Liver (tissue), 9 donors: Measurements from ENCODE around the gene CMTM6. TPM values are rescaled to one million over a fixed set of nuclear protein-coding genes. Genes with fewer than 3 reads are reported as not detected.
A peak's percentile ranks its signal among the peaks of the same experiment; 100 is the strongest.

ENCODE experiments used
- DNase-seq: peaks from one replicate; pipeline ENCODE4 v3.0.0-alpha.2; 2017; ENCODE audit warnings: low spot score
- H3K27ac ChIP-seq, 2 donors: one replicate each; pipeline ENCODE4 v1.7.0; 2013; ENCODE audit warnings: inconsistent platforms in 2 of 2, low read length in 2 of 2, control low read depth in 1 of 2, low read depth in 1 of 2, mild to moderate bottlenecking in 1 of 2
- H3K27me3 ChIP-seq, 4 donors: one replicate each; pipeline versions ENCODE4 v1.6.1 to v1.7.0; 2013; ENCODE audit warnings: low read length in 3 of 4, inconsistent platforms in 1 of 4, mild to moderate bottlenecking in 1 of 4, moderate library complexity in 1 of 4; ENCODE audit not compliant: control insufficient read depth in 4 of 4, insufficient read depth in 4 of 4
- H3K36me3 ChIP-seq, 4 donors: one replicate each; pipeline versions ENCODE4 v1.6.1 to v1.7.0; 2013; ENCODE audit warnings: low read length in 3 of 4, mild to moderate bottlenecking in 3 of 4, low read depth in 1 of 4, moderate library complexity in 1 of 4; ENCODE audit not compliant: control insufficient read depth in 4 of 4, insufficient read depth in 3 of 4
- H3K4me1 ChIP-seq, 4 donors: one replicate each; pipeline versions ENCODE4 v1.6.1 to v1.7.0; 2013; ENCODE audit warnings: low read length in 3 of 4, mild to moderate bottlenecking in 3 of 4, moderate library complexity in 1 of 4; ENCODE audit not compliant: control insufficient read depth in 4 of 4, insufficient read depth in 4 of 4
- H3K4me3 ChIP-seq, 3 donors: one replicate each; pipeline versions ENCODE4 v1.6.1 to v1.7.0; 2013; ENCODE audit warnings: low read length in 3 of 3, control low read depth in 1 of 3, low read depth in 1 of 3, mild to moderate bottlenecking in 1 of 3
- H3K9ac ChIP-seq, 2 donors: one replicate each; pipeline ENCODE4 v1.7.0; 2013; ENCODE audit warnings: low read length in 2 of 2, mild to moderate bottlenecking in 2 of 2, moderate library complexity in 2 of 2, control low read depth in 1 of 2, low read depth in 1 of 2
- H3K9me3 ChIP-seq, 4 donors: one replicate each; pipeline versions ENCODE4 v1.6.1 to v1.7.0; 2013; ENCODE audit warnings: low read length in 3 of 4; ENCODE audit not compliant: control insufficient read depth in 4 of 4
- ATF3 ChIP-seq: IDR thresholded peaks from 2 replicates; pipeline ENCODE4 v1.6.1; 2016; ENCODE audit warnings: antibody characterized with exemption
- CTCF ChIP-seq: fragments of 150-350 bp; IDR thresholded peaks from 2 replicates; pipeline ENCODE4 v1.5.1; 2017; ENCODE audit warnings: improper control_type of control experiment, low read depth, low read length; ENCODE audit not compliant: missing input control
- EGR1 ChIP-seq, 2 donors: IDR thresholded peaks; 2 replicates each; pipeline ENCODE4 v1.6.1; 2016 to 2018; ENCODE audit warnings: antibody characterized with exemption in 2 of 2, low read depth in 2 of 2
- FOXA1 ChIP-seq: IDR thresholded peaks from 2 replicates; pipeline ENCODE4 v1.6.1; 2016; ENCODE audit warnings: antibody characterized with exemption
- FOXA2 ChIP-seq: IDR thresholded peaks from 2 replicates; pipeline ENCODE4 v1.6.1; 2016; ENCODE audit warnings: antibody characterized with exemption
- GABPA ChIP-seq, 2 donors: IDR thresholded peaks in 1 of 2; conservative IDR thresholded peaks in 1 of 2; 2 replicates each; pipeline ENCODE4 v1.6.1; 2016; ENCODE audit warnings: antibody characterized with exemption in 2 of 2, mild to moderate bottlenecking in 1 of 2, moderate library complexity in 1 of 2
- HNF4A ChIP-seq, 2 donors: conservative IDR thresholded peaks; 2 replicates each; pipeline ENCODE4 v1.6.1; 2016; ENCODE audit warnings: antibody characterized with exemption in 2 of 2, mild to moderate bottlenecking in 2 of 2
- HNF4G ChIP-seq: IDR thresholded peaks from 2 replicates; pipeline ENCODE4 v1.6.1; 2016; ENCODE audit warnings: antibody characterized with exemption
- JUND ChIP-seq, 2 donors: IDR thresholded peaks; 2 replicates each; pipeline ENCODE4 v1.6.1; 2016; ENCODE audit warnings: antibody characterized with exemption in 2 of 2
- MAX ChIP-seq: IDR thresholded peaks from 2 replicates; pipeline ENCODE4 v1.6.1; 2016; ENCODE audit warnings: antibody characterized with exemption
- NR2F2 ChIP-seq: IDR thresholded peaks from 2 replicates; pipeline ENCODE4 v1.6.1; 2016; ENCODE audit warnings: antibody characterized with exemption
- RAD21 ChIP-seq, 2 donors: IDR thresholded peaks; 2 replicates each; pipeline ENCODE4 v1.6.1; 2016; ENCODE audit warnings: antibody characterized with exemption in 2 of 2, mild to moderate bottlenecking in 2 of 2
- REST ChIP-seq: IDR thresholded peaks from 2 replicates; pipeline ENCODE4 v1.6.1; 2016; ENCODE audit warnings: antibody characterized with exemption, mild to moderate bottlenecking
- RXRA ChIP-seq, 2 donors: IDR thresholded peaks; 2 replicates each; pipeline ENCODE4 v1.6.1; 2017 to 2018; ENCODE audit warnings: antibody characterized with exemption in 2 of 2, mild to moderate bottlenecking in 1 of 2
- SP1 ChIP-seq: IDR thresholded peaks from 2 replicates; pipeline ENCODE4 v1.6.1; 2018; ENCODE audit warnings: antibody characterized with exemption, mild to moderate bottlenecking
- TAF1 ChIP-seq: conservative IDR thresholded peaks from 2 replicates; pipeline ENCODE4 v1.6.1; 2016; ENCODE audit warnings: antibody characterized with exemption, mild to moderate bottlenecking
- YY1 ChIP-seq: IDR thresholded peaks from 2 replicates; pipeline ENCODE4 v1.6.1; 2016; ENCODE audit warnings: antibody characterized with exemption, mild to moderate bottlenecking
- ZBTB33 ChIP-seq: IDR thresholded peaks from 2 replicates; pipeline ENCODE4 v1.6.1; 2016; ENCODE audit warnings: antibody characterized with exemption
- WGBS: extraction: QIAGEN DNeasy Blood & Tissue Kit; methylation state at CpG from one replicate; pipeline ENCODE4 v1.1.7; 2013; 5-methylcytosine and 5-hydroxymethylcytosine counted together
- polyA plus RNA-seq, 2 donors: library from polyadenylated mRNA; stranded (reverse) in 1 of 2; unstranded in 1 of 2; fragments of 200-250 nt in 1 of 2; fragments of >200 nt in 1 of 2; fragmentation: Nextera tagmentation in 1 of 2; extraction: Ambion mirVana in 1 of 2; gene quantifications; one replicate each; pipeline versions ENCODE4 v1.2.1 to v1.2.3, GENCODE V29; 2013 to 2015
- total RNA-seq, 2 donors: library from RNA; depleted of rRNA; stranded (reverse); fragments of >200 nt; gene quantifications; one replicate each; pipeline ENCODE4 v1.2.3, GENCODE V29; 2014
- donor health status: healthy.
- donor health status: healthy.
- donor health status: healthy.
- donor health status: healthy.
- donor health status: healthy.

Gene CMTM6
- total and polyA plus RNA-seq, 4 donors, result 45.7 to 77.9 (median 51.8) TPM

- Histone ChIP-seq H3K36me3 (peaks cover 10 to 36% (median 22%) of the 10 kb centered on the region in 4 donors), H3K4me1 (no peaks in the 10 kb centered on the region), H3K27me3 (no peaks in the 10 kb centered on the region), H3K9me3 (no peaks in the 10 kb centered on the region), H3K9ac (no peak overlapping the region), H3K27ac (peak overlapping the region in 1 of 2 donors; percentile 41), H3K4me3 (no peak overlapping the region)
- DNase-seq, result no peak
- 85% methylated on average over 6 of the region's 6 CpGs for WGBS
- TF ChIP-seq TAF1, result no peak
- TF ChIP-seq GABPA (IDR thresholded peaks at IDR 0.05 in 1 of 2, conservative IDR thresholded peaks at IDR 0.05 in 1 of 2), result no peak
- TF ChIP-seq NR2F2, result no peak
These were observed 18.2 kb downstream of the CMTM6 start for GRCh38 chr3:32484436-32484835.

- 75% methylated on average over 1 of the region's 1 CpG for WGBS
- TF ChIP-seq ZBTB33 (no peak), FOXA1 (no peak), HNF4G (no peak), RAD21 (IDR thresholded peaks at IDR 0.05) (no peak), ATF3 (no peak), HNF4A (conservative IDR thresholded peaks at IDR 0.05) (no peak), RXRA (IDR thresholded peaks at IDR 0.05) (no peak), FOXA2 (no peak), REST (no peak), TAF1 (no peak), CTCF (no peak), EGR1 (IDR thresholded peaks at IDR 0.05; ENCODE audit: low read depth in 2 of 2) (no peak), NR2F2 (no peak), GABPA (IDR thresholded peaks at IDR 0.05 in 1 of 2, conservative IDR thresholded peaks at IDR 0.05 in 1 of 2) (no peak), YY1 (no peak), MAX (no peak), SP1 (no peak), JUND (IDR thresholded peaks at IDR 0.05) (no peak)
- H3K36me3 ChIP-seq, result peaks cover 10 to 38% (median 25%) of the 10 kb centered on the region in 4 donors
- no peaks in the 10 kb centered on the region for H3K27me3 ChIP-seq
- H3K4me1 ChIP-seq, result no peaks in the 10 kb centered on the region
- no peaks in the 10 kb centered on the region for H3K9me3 ChIP-seq
- no peak overlapping the region for H3K9ac ChIP-seq
- DNase-seq, result no peak
- no peak overlapping the region for H3K4me3 ChIP-seq
- H3K27ac ChIP-seq, result no peak overlapping the region
These were observed 18.9 kb downstream of the CMTM6 start for GRCh38 chr3:32483772-32484171.
